Activated CD8-positive, alpha-beta memory T cell treated with anti-CD3 and anti-CD28 coated beads for 36 hours (primary cell): ENCODE measurements around the gene ANK3. TPM values are rescaled to one million over a fixed set of nuclear protein-coding genes. Genes with fewer than 3 reads are reported as not detected.

ENCODE experiments used
- CTCF ChIA-PET: fragments of 350-600 bp; sonication (Branson Sonifier 250); formaldehyde crosslinking; loops from one replicate; lab custom pipeline; 2021; ENCODE audit warnings: antibody characterized with exemption; lab: Charles Lee
- POLR2A ChIA-PET: fragments of 350-600 bp; sonication (Branson Sonifier 250); formaldehyde crosslinking; loops from one replicate; lab custom pipeline; 2021; ENCODE audit warnings: antibody characterized with exemption; lab: Charles Lee
- total RNA-seq, 2 experiments: library from RNA; stranded (reverse); gene quantifications; one replicate each; pipeline ENCODE4 v1.2.3, GENCODE V29; 2021

Gene ANK3
- total RNA-seq, 2 experiments from 2014 or later: 6.2 to 7.9 TPM

GRCh38 chr10:59991117-59991516, 398.6 kb downstream of the ANK3 start:
- POLR2A ChIA-PET: no interaction called here

GRCh38 chr10:59985639-59986038, 404.0 kb downstream of the ANK3 start:
- ChIA-PET CTCF (no interaction called here), POLR2A (no interaction called here)

More at GRCh38 chr10:59991117-59991516, 398.6 kb downstream of the ANK3 start:
- CTCF ChIA-PET: no interaction called here

DNA sequence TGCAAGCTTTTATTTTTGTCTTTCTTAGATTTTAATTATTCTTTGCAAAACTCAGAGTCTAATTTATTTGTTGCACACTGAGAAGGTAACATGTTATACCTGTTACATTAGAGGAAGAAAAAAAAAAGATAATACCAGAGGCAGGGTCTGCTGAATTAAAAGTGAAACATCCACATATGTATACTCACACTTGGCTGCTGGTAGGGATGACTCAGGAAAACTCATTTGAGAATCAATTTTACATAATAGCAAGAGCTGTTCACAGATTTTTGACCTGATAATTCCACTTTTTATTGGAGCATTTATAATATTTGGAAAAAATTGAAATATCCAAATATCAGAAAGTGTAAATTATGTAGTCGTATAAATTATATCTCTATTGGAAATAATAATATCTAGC, 405.3 kb downstream of the ANK3 start:
- ChIA-PET POLR2A (no interaction called here), CTCF (interaction anchor here (0.6 kb wide), 1 partner anchor 1226 kb away, joined by 5 read pairs; no protein-coding TSS in a partner anchor)

GRCh38 chr10:59980356-59980755, 409.3 kb downstream of the ANK3 start:
- POLR2A ChIA-PET: no interaction called here
- CTCF ChIA-PET: no interaction called here

DNA sequence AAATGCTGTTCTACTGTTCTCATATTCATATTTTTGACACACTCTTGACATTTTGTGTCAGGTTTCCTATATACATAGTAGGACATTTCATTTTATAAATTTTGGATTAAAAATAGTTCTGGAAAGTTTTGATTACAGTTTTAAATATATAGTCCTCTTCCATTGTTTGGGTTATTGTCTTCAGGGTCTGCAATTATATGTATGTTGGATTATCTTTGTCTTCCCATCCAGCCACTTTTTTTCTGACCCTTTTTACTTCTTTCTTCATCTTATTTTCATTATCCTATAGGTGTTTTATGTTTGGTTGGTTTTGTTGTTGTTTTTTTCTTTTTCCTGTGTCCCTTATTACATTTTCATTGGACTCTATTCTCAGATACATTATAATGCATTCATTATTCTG, 412.2 kb downstream of the ANK3 start:
- ChIA-PET POLR2A (no interaction called here), CTCF (no interaction called here)

DNA sequence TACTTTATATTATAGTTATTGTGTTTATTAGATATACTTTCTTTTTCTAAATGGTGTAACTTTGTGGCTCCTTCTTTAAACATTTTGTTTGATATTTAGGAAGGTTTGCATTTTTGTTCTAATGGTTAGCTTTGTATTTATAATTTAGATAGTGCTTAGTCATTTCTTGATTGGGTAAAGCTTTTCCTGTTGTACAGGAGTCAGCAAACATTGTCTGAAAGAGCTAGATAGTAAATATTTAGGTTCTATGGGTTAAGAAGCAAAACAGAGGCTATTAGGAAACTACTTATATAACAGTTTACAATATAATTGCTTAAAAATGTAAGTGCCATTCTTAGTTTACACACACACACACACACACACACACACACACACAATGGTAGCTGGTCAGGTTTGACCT, 412.8 kb downstream of the ANK3 start:
- POLR2A ChIA-PET: no interaction called here
- CTCF ChIA-PET: no interaction called here
